Transverse colon (tissue), 4 donors: ENCODE data around the gene SMIM27. TPM values are rescaled to one million over a fixed set of nuclear protein-coding genes. Genes with fewer than 3 reads are reported as not detected.

ENCODE experiments used
- DNase-seq: peaks from one replicate; pipeline ENCODE4 v3.0.0-alpha.2; 2019
- H3K27ac ChIP-seq, 4 donors: fragments of 200-600 bp; sonication (generic); 2 replicates each; pipeline ENCODE4 v1.5.1; 2016 to 2018; ENCODE audit warnings: inconsistent platforms in 4 of 4
- H3K27me3 ChIP-seq: fragments of 200-600 bp; sonication (generic); 2 replicates; pipeline ENCODE4 v1.5.1; 2017; ENCODE audit warnings: inconsistent platforms
- H3K36me3 ChIP-seq, 4 donors: fragments of 200-600 bp; sonication (generic); 2 replicates each; pipeline ENCODE4 v1.5.1; 2017 to 2019; ENCODE audit warnings: inconsistent platforms in 4 of 4
- H3K4me1 ChIP-seq, 4 donors: fragments of 200-600 bp; sonication (generic); 2 replicates each; pipeline ENCODE4 v1.5.1; 2017 to 2020; ENCODE audit warnings: inconsistent platforms in 4 of 4
- H3K4me3 ChIP-seq, 4 donors: fragments of 200-600 bp; sonication (generic); 1 replicate in 1 of 4; 2 replicates in 3 of 4; pipeline versions ENCODE4 v1.5.1 to v1.6.1; 2017 to 2019; ENCODE audit warnings: inconsistent platforms in 4 of 4
- H3K9me3 ChIP-seq, 2 donors: fragments of 200-600 bp; sonication (generic); 2 replicates each; pipeline ENCODE4 v1.5.1; 2017 to 2019; ENCODE audit warnings: inconsistent platforms in 2 of 2
- CTCF ChIP-seq, 5 experiments: fragments of 200-600 bp in 3 of 5; fragments of 450-650 bp in 2 of 5; sonication (generic) in 3 of 5; IDR thresholded peaks; 1 replicate in 2 of 5; 2 replicates in 3 of 5; pipeline ENCODE4 v1.5.1; 2016 to 2017; ENCODE audit warnings: antibody characterized with exemption in 5 of 5, inconsistent platforms in 3 of 5, mild to moderate bottlenecking in 2 of 5, moderate library complexity in 1 of 5
- EP300 ChIP-seq: sonication (generic); formaldehyde crosslinking; IDR thresholded peaks from one replicate; pipeline ENCODE4 v1.6.1; 2017; ENCODE audit warnings: antibody characterized with exemption, low read depth
- POLR2A ChIP-seq: fragments of 450-650 bp; IDR thresholded peaks from one replicate; pipeline ENCODE4 v1.6.1; 2016; ENCODE audit warnings: antibody characterized with exemption, mild to moderate bottlenecking, moderate library complexity
- POLR2AphosphoS5 ChIP-seq, 3 donors: sonication (generic); formaldehyde crosslinking; IDR thresholded peaks; one replicate each; pipeline ENCODE4 v1.6.1; 2016; ENCODE audit warnings: antibody characterized with exemption in 3 of 3
- WGBS, 2 donors: methylation state at CpG; one replicate each; pipeline ENCODE4 v1.1.5; 2018; ENCODE audit warnings: low coverage in 1 of 2; 5-methylcytosine and 5-hydroxymethylcytosine counted together
- in situ Hi-C, 4 donors: fragments of 200-750 bp; cut with MboI; loops; one replicate each; pipeline versions ENCODE4 v1.15.0 to v1.15.1; 2017; ENCODE audit warnings: low sequenced_read_pairs in 3 of 4, low pct_ligation_motif_present in 1 of 4, low pct_unique_long_range_greater_than_20kb in 1 of 4
- intact Hi-C: fragments of 100-400 bp; cut with DNase I; formaldehyde crosslinking; loops from one replicate; pipeline ENCODE4 v1.15.1; 2023; ENCODE audit warnings: low total_unique reads
- total RNA-seq, 4 donors: library from RNA; depleted of rRNA; stranded (reverse); fragments of >200 nt; gene quantifications; one replicate each; pipeline ENCODE4 v1.1.0, GENCODE V29; 2016

The SMIM27 gene
- total RNA-seq, 4 donors from 2014 or later: 2.0 to 7.5 (median 3.8) TPM

GRCh38 chr9:32558408-32558934, 6.3 kb downstream of the SMIM27 start:
- intact Hi-C loops (no loop called here), in situ Hi-C loops (no loop called here)
- Histone ChIP-seq H3K4me1 (peaks cover 0 to 2% (median under 1%) of the 10 kb centered on the region in 4 donors), H3K27me3 (no peaks in the 10 kb centered on the region), H3K9me3 (no peaks in the 10 kb centered on the region), H3K36me3 (peaks cover 0 to 4% (median 0%) of the 10 kb centered on the region in 4 donors), H3K4me3 (no peak overlapping the region), H3K27ac (no peak overlapping the region)
- TF ChIP-seq CTCF (IDR thresholded peaks at IDR 0.05) (no peak), POLR2A (no peak)
- no peak for DNase-seq
- WGBS, 2 donors: 42 to 61% methylated on average over 3 of the region's 3 CpGs

DNA sequence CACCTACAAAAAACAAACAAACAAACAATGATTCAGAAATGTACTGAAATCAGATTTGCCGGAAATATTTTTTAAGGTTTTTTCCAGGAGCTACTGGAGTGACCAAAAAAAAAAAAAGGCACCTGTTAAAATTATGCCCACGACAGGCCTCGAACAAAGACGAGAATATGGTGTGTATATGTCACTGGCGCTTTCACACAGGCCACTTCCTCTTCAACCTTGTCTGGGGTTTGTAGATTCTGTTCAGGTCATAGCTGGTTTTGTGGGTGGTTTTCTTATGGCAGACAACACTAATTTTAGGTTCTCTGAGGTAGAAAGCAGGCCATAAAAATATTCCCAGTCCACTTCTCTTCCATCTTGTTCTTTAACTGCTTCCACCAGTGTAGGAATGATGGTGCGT, 13.8 kb downstream of the SMIM27 start:
- WGBS, 2 donors: 83 to 90% methylated on average over 2 to 6 of the region's 6 CpGs
- no peak for TF ChIP-seq POLR2A
- TF ChIP-seq CTCF (IDR thresholded peaks at IDR 0.05): no peak
- TF ChIP-seq POLR2AphosphoS5 (IDR thresholded peaks at IDR 0.05): no peak
- no peak for TF ChIP-seq EP300

GRCh38 chr9:32566770-32567169, 14.6 kb downstream of the SMIM27 start:
- H3K4me1 ChIP-seq: peaks cover 6 to 9% (median 7%) of the 10 kb centered on the region in 4 donors
- H3K27me3 ChIP-seq: no peaks in the 10 kb centered on the region
- H3K27ac ChIP-seq: no peak overlapping the region
- no peaks in the 10 kb centered on the region for H3K9me3 ChIP-seq
- WGBS, 2 donors: 96% methylated on average over 26 of the region's 26 CpGs; no CpG with 5 or more reads in 1 of the 2 donors
- peaks cover 0 to 20% (median 8%) of the 10 kb centered on the region in 4 donors for H3K36me3 ChIP-seq
- TF ChIP-seq POLR2A (no peak), CTCF (IDR thresholded peaks at IDR 0.05) (no peak), POLR2AphosphoS5 (IDR thresholded peaks at IDR 0.05) (no peak), EP300 (no peak)
- in situ Hi-C loops (no loop called here), intact Hi-C loops (no loop called here)
- no peak overlapping the region for H3K4me3 ChIP-seq
- DNase-seq: no peak

More for the DNA sequence above, 13.8 kb downstream of the SMIM27 start:
- in situ Hi-C loops: no loop called here
- Histone ChIP-seq H3K4me1 (peaks cover 0 to 1% (median under 1%) of the 10 kb centered on the region in 4 donors), H3K9me3 (no peaks in the 10 kb centered on the region), H3K36me3 (peaks cover 0 to 20% (median 8%) of the 10 kb centered on the region in 4 donors), H3K4me3 (no peak overlapping the region), H3K27me3 (no peaks in the 10 kb centered on the region), H3K27ac (no peak overlapping the region)
- intact Hi-C loops: no loop called here
- no peak for DNase-seq

GRCh38 chr9:32570262-32570661, 18.1 kb downstream of the SMIM27 start:
- DNase-seq: no peak
- intact Hi-C loops: no loop called here
- Histone ChIP-seq H3K27ac (no peak overlapping the region), H3K9me3 (no peaks in the 10 kb centered on the region), H3K4me1 (peaks cover 6 to 18% (median 17%) of the 10 kb centered on the region in 4 donors), H3K4me3 (no peak overlapping the region), H3K36me3 (peaks cover 0 to 16% (median 6%) of the 10 kb centered on the region in 4 donors), H3K27me3 (no peaks in the 10 kb centered on the region)
- 93 to 100% methylated on average over 4 of the region's 4 CpGs for WGBS, 2 donors
- in situ Hi-C loops: loop anchor here in 1 of 4 donors (10.0 kb wide), 1 partner anchor 185 kb away; the partner anchor contains the start of gene ACO1
- TF ChIP-seq POLR2A (no peak), POLR2AphosphoS5 (IDR thresholded peaks at IDR 0.05) (no peak)
